CD14-positive monocyte (primary cell): ENCODE measurements around the gene OTULIN. TPM values are rescaled to one million over a fixed set of nuclear protein-coding genes. Genes with fewer than 3 reads are reported as not detected.

Source experiments
- DNase-seq, 3 donors: peaks; one replicate each; pipeline ENCODE4 v3.0.0-alpha.2; 2011 to 2022
- H2AFZ ChIP-seq: 2 replicates; pipeline ENCODE4 v1.6.0; 2012; ENCODE audit warnings: mild to moderate bottlenecking, low read depth, low read length, inconsistent platforms; ENCODE audit not compliant: insufficient read depth, poor library complexity, severe bottlenecking
- H3K27ac ChIP-seq, 2 donors: 1 replicate in 1 of 2; 2 replicates in 1 of 2; pipeline ENCODE4 v1.5.1; 2012 to 2013; ENCODE audit warnings: low read length in 2 of 2, control low read depth in 1 of 2, inconsistent platforms in 1 of 2, low read depth in 1 of 2, mild to moderate bottlenecking in 1 of 2
- H3K27me3 ChIP-seq, 2 donors: one replicate each; pipeline versions ENCODE4 v1.6.0 to v1.6.1; 2011 to 2013; ENCODE audit warnings: low read length in 2 of 2; ENCODE audit not compliant: control insufficient read depth in 2 of 2, insufficient read depth in 2 of 2
- H3K36me3 ChIP-seq, 2 donors: replicated peaks in 1 of 2; 1 replicate in 1 of 2; 2 replicates in 1 of 2; pipeline versions ENCODE4 v1.5.1 to v1.6.1; 2012 to 2013; ENCODE audit warnings: low read length in 2 of 2, control low read depth in 1 of 2, inconsistent platforms in 1 of 2, mild to moderate bottlenecking in 1 of 2; ENCODE audit not compliant: insufficient read depth in 2 of 2, control insufficient read depth in 1 of 2
- H3K4me1 ChIP-seq, 2 donors: 1 replicate in 1 of 2; 2 replicates in 1 of 2; pipeline versions ENCODE4 v1.5.1 to v1.6.1; 2012 to 2013; ENCODE audit warnings: low read length in 2 of 2, control low read depth in 1 of 2, inconsistent platforms in 1 of 2, mild to moderate bottlenecking in 1 of 2, moderate library complexity in 1 of 2; ENCODE audit not compliant: insufficient read depth in 2 of 2, control insufficient read depth in 1 of 2
- H3K4me2 ChIP-seq: replicated peaks from 2 replicates; pipeline ENCODE3; 2012; ENCODE audit warnings: low read length, moderate library complexity, mild to moderate bottlenecking; ENCODE audit not compliant: poor library complexity, severe bottlenecking; ENCODE audit errors: extremely low read depth
- H3K4me3 ChIP-seq, 3 experiments: fragments of 200-600 bp in 1 of 3; sonication (generic) in 1 of 3; replicated peaks in 1 of 3; 1 replicate in 2 of 3; 2 replicates in 1 of 3; pipeline ENCODE4 v1.5.1; 2011 to 2013; ENCODE audit warnings: low read length in 3 of 3, mild to moderate bottlenecking in 3 of 3, control low read depth in 2 of 3, low read depth in 2 of 3, inconsistent platforms in 1 of 3, moderate library complexity in 1 of 3
- H3K79me2 ChIP-seq: 2 replicates; pipeline ENCODE4 v1.6.0; 2012; ENCODE audit warnings: mild to moderate bottlenecking, control low read depth, inconsistent platforms, low read length, moderate library complexity; ENCODE audit not compliant: insufficient read depth
- H3K9ac ChIP-seq: 2 replicates; pipeline ENCODE4 v1.6.0; 2017; ENCODE audit warnings: low read length, mild to moderate bottlenecking; ENCODE audit not compliant: insufficient read depth, poor library complexity, severe bottlenecking
- H3K9me3 ChIP-seq, 2 donors: replicated peaks in 1 of 2; 1 replicate in 1 of 2; 2 replicates in 1 of 2; pipeline versions ENCODE4 v1.5.1 to v1.6.1; 2012 to 2013; ENCODE audit warnings: low read length in 2 of 2, control low read depth in 1 of 2; ENCODE audit not compliant: control insufficient read depth in 1 of 2, insufficient read depth in 1 of 2
- H4K20me1 ChIP-seq: 2 replicates; pipeline ENCODE4 v1.6.0; 2012; ENCODE audit warnings: mild to moderate bottlenecking, low read length, control low read depth, moderate library complexity; ENCODE audit not compliant: insufficient read depth
- H3K27ac Mint-ChIP-seq, 7 donors: one replicate each; pipeline ENCODE4 v1.8.0; 2020; ENCODE audit warnings: mild to moderate bottlenecking in 7 of 7, mixed read lengths in 7 of 7, moderate library complexity in 6 of 7, inconsistent platforms in 2 of 7
- H3K27me3 Mint-ChIP-seq, 3 donors: one replicate each; pipeline ENCODE4 v1.8.0; 2021 to 2022; ENCODE audit warnings: low read depth in 3 of 3, mild to moderate bottlenecking in 3 of 3, mixed read lengths in 3 of 3, moderate library complexity in 3 of 3, inconsistent platforms in 1 of 3
- H3K36me3 Mint-ChIP-seq, 2 donors: one replicate each; pipeline ENCODE4 v1.8.0; 2020; ENCODE audit warnings: mixed read lengths in 2 of 2, inconsistent platforms in 1 of 2, mild to moderate bottlenecking in 1 of 2
- H3K4me1 Mint-ChIP-seq: one replicate; pipeline ENCODE4 v1.8.0; 2020; ENCODE audit warnings: mild to moderate bottlenecking, mixed read lengths
- H3K4me3 Mint-ChIP-seq, 2 donors: one replicate each; pipeline ENCODE4 v1.8.0; 2020; ENCODE audit warnings: mild to moderate bottlenecking in 2 of 2, mixed read lengths in 2 of 2, moderate library complexity in 1 of 2
- H3K9me3 Mint-ChIP-seq, 7 donors: one replicate each; pipeline ENCODE4 v1.8.0; 2020 to 2022; ENCODE audit warnings: mixed read lengths in 7 of 7, mild to moderate bottlenecking in 6 of 7, moderate library complexity in 6 of 7, inconsistent platforms in 2 of 7
- CTCF ChIP-seq: fragments of 200-600 bp; IDR thresholded peaks from one replicate; pipeline ENCODE4 v1.8.0; 2022; ENCODE audit warnings: antibody characterized with exemption, mild to moderate bottlenecking
- WGBS: methylation state at CpG from one replicate; pipeline ENCODE4 v1.1.5; 2013; ENCODE audit warnings: missing lambda C conversion rate; ENCODE audit not compliant: insufficient coverage; 5-methylcytosine and 5-hydroxymethylcytosine counted together
- intact Hi-C, 2 donors: fragments of 100-400 bp; cut with micrococcal nuclease; formaldehyde crosslinking; loops; one replicate each; pipeline versions ENCODE4 v1.15.0 to v1.15.1; 2023
- polyA plus RNA-seq, 3 donors: library from polyadenylated mRNA; depleted of rRNA in 1 of 3; unstranded in 2 of 3; stranded (reverse) in 1 of 3; fragments of 300-500 nt in 2 of 3; fragments of >200 nt in 1 of 3; fragmentation: Illumina TruSeq in 2 of 3; gene quantifications; 1 replicate in 2 of 3; 2 replicates in 1 of 3; pipeline ENCODE4 v1.2.3, GENCODE V29; 2012 to 2021

OTULIN gene
- polyA plus RNA-seq, 3 donors, result 13.7 to 14.2 (median 14.0) TPM

- Mint-ChIP-seq H3K9me3 (peaks cover 0 to 3% (median 0%) of the 10 kb centered on the region in 7 donors), H3K4me1 (no peaks in the 10 kb centered on the region), H3K27ac (no peak overlapping the region), H3K27me3 (peaks cover 0 to 1% (median 0%) of the 10 kb centered on the region in 3 donors), H3K4me3 (no peak overlapping the region), H3K36me3 (peaks cover 86 to 94% of the 10 kb centered on the region in 2 donors)
- intact Hi-C loops, result no loop called here
- Histone ChIP-seq H3K27ac (no peak overlapping the region), H3K4me3 (no peak overlapping the region), H3K27me3 (no peaks in the 10 kb centered on the region), H4K20me1 (peaks cover 68% of the 10 kb centered on the region), H3K79me2 (peaks cover 24% of the 10 kb centered on the region), H2AFZ (no peak overlapping the region), H3K36me3 (peaks cover 82 to 98% of the 10 kb centered on the region in 2 donors), H3K9ac (no peak overlapping the region), H3K4me1 (no peaks in the 10 kb centered on the region), H3K4me2 (no peak overlapping the region), H3K9me3 (no peaks in the 10 kb centered on the region)
- DNase-seq, result no peak
- WGBS, result 91% methylated on average over 4 of the region's 4 CpGs
- no peak for TF ChIP-seq CTCF
These were observed 19.5 kb downstream of the OTULIN start for GRCh38 chr5:14683906-14684455.

- Histone ChIP-seq H4K20me1 (peaks cover 63% of the 10 kb centered on the region), H3K27ac (no peak overlapping the region), H3K9ac (no peak overlapping the region), H3K27me3 (no peaks in the 10 kb centered on the region), H3K4me3 (no peak overlapping the region), H3K9me3 (peaks cover 0 to 3% of the 10 kb centered on the region in 2 donors), H3K4me2 (no peak overlapping the region), H3K36me3 (peaks cover 88 to 98% of the 10 kb centered on the region in 2 donors), H3K79me2 (peaks cover 18% of the 10 kb centered on the region), H2AFZ (no peak overlapping the region), H3K4me1 (no peaks in the 10 kb centered on the region)
- intact Hi-C loops, result loop anchor here in 1 of 2 donors (5.0 kb wide), 1 partner anchor 328 kb away; no protein-coding TSS in a partner anchor
- peaks cover 0 to 1% (median 1%) of the 10 kb centered on the region in 3 donors for H3K27me3 Mint-ChIP-seq
- DNase-seq, result no peak
- TF ChIP-seq CTCF, result no peak
- H3K4me3 Mint-ChIP-seq, result no peak overlapping the region
- peaks cover 88 to 93% of the 10 kb centered on the region in 2 donors for H3K36me3 Mint-ChIP-seq
- WGBS, result 93% methylated on average over 5 of the region's 5 CpGs
- peaks cover 0 to 7% (median 4%) of the 10 kb centered on the region in 7 donors for H3K9me3 Mint-ChIP-seq
- H3K4me1 Mint-ChIP-seq, result no peaks in the 10 kb centered on the region
- H3K27ac Mint-ChIP-seq, result peak overlapping the region in 2 of 7 donors; percentile 4 to 50
These were observed 20.2 kb downstream of the OTULIN start for GRCh38 chr5:14684757-14685156.
